AG04449 (cell line): Measurements from ENCODE around the gene CDC25B.

Experiments
- CTCF ChIA-PET: fragments of 350-600 bp; formaldehyde crosslinking; extraction: SDS; loops from one replicate; lab custom pipeline; 2021; ENCODE audit warnings: antibody characterized with exemption; lab: Yijun Ruan, JAX
- POLR2A ChIA-PET: fragments of 400-600, 350-600 bp; formaldehyde crosslinking; extraction: SDS; loops from one replicate; lab custom pipeline; 2020; ENCODE audit warnings: antibody characterized with exemption, inconsistent platforms; lab: Yijun Ruan, JAX
- DNase-seq: peaks from one replicate; pipeline ENCODE4 v3.0.0-alpha.2; 2010; ENCODE audit warnings: low read depth, low spot score
- H3K4me3 ChIP-seq: 2 replicates; pipeline ENCODE4 v1.5.1; 2011; ENCODE audit warnings: low read depth, mild to moderate bottlenecking, control low read depth, low read length
- CTCF ChIP-seq: IDR thresholded peaks from one replicate; pipeline ENCODE4 v1.5.1; 2011; ENCODE audit warnings: mild to moderate bottlenecking, moderate library complexity, low read length, control low read depth, inconsistent platforms; ENCODE audit not compliant: insufficient read depth; ENCODE audit errors: missing control alignments

The CDC25B gene

GRCh38 chr20:3759884-3760283, 36.2 kb upstream of the CDC25B start:
- H3K4me3 ChIP-seq = no peak overlapping the region
- CTCF ChIA-PET = interaction anchor here (1.4 to 10.7 kb wide), 5 partner anchors 12 to 332 kb away, joined by 4 to 119 read pairs (median 6); partner anchors contain the start of gene AP5S1
- no peak for DNase-seq
- no peak for TF ChIP-seq CTCF
- POLR2A ChIA-PET = no interaction called here

- DNase-seq = no peak
- no peak for TF ChIP-seq CTCF
- H3K4me3 ChIP-seq = no peak overlapping the region
- POLR2A ChIA-PET = interaction anchor here (0.7 kb wide), 1 partner anchor 23 kb away, joined by 3 read pairs; no protein-coding TSS in a partner anchor
- CTCF ChIA-PET = interaction anchor here (1.4 to 10.7 kb wide), 5 partner anchors 13 to 331 kb away, joined by 4 to 119 read pairs (median 6); partner anchors contain the start of gene AP5S1
These were observed 35.3 kb upstream of the CDC25B start for GRCh38 chr20:3760655-3761348.

GRCh38 chr20:3763671-3764601, 32.2 kb upstream of the CDC25B start:
- TF ChIP-seq CTCF = no peak
- DNase-seq = no peak
- CTCF ChIA-PET = interaction anchor here (3.1 to 6.8 kb wide), 2 partner anchors 8 to 53 kb away, joined by 10 to 89 read pairs; no protein-coding TSS in a partner anchor
- POLR2A ChIA-PET = no interaction called here
- no peak overlapping the region for H3K4me3 ChIP-seq

GRCh38 chr20:3764659-3765058, 31.5 kb upstream of the CDC25B start:
- DNase-seq = no peak
- no peak for TF ChIP-seq CTCF
- H3K4me3 ChIP-seq = no peak overlapping the region
- ChIA-PET POLR2A (no interaction called here), CTCF (interaction anchor here (2.1 to 6.8 kb wide), 3 partner anchors 9 to 54 kb away, joined by 10 to 89 read pairs (median 13); no protein-coding TSS in a partner anchor)

- H3K4me3 ChIP-seq = no peak overlapping the region
- no peak for DNase-seq
- TF ChIP-seq CTCF = no peak
- ChIA-PET POLR2A (interaction anchor here (0.6 kb wide), 1 partner anchor 169 kb away, joined by 3 read pairs; no protein-coding TSS in a partner anchor), CTCF (interaction anchor here (1.1 to 6.8 kb wide), 7 partner anchors 9 to 89 kb away, joined by 4 to 89 read pairs (median 18); partner anchors contain the start of gene AP5S1)
These were observed 30.8 kb upstream of the CDC25B start for GRCh38 chr20:3765171-3765882.
